Measurements from ENCODE around the gene CLASP1. TPM values are rescaled to one million over a fixed set of nuclear protein-coding genes. Genes with fewer than 3 reads are reported as not detected.
"Not testable (repeated sequence)": the region's sequence is repeated elsewhere in the genome, so short reads cannot be mapped to it uniquely, and the experiment has no call there.

Gene CLASP1
- total RNA-seq, 1 donor from 2014 or later = 66.3 TPM

- intact Hi-C loops (cut with DNase I) = no loop called here
- no peak for DNase-seq (ENCODE audit: missing footprints)
Measured at GRCh38 chr2:121298476-121298875, 350.8 kb downstream of the CLASP1 start.

GRCh38 chr2:121297866-121298265 is 351.4 kb downstream of the CLASP1 start:
- DNase-seq (ENCODE audit: missing footprints); intact Hi-C loops (cut with DNase I); ATAC-seq: not testable (repeated sequence)

More at GRCh38 chr2:121298476-121298875, 350.8 kb downstream of the CLASP1 start:
- no peak for ATAC-seq

GRCh38 chr2:121297217-121297830 is 351.9 kb downstream of the CLASP1 start:
- ATAC-seq = no peak
- intact Hi-C loops (cut with DNase I) = no loop called here
- DNase-seq (ENCODE audit: missing footprints) = no peak

- intact Hi-C loops (cut with DNase I) = no loop called here
- DNase-seq (ENCODE audit: missing footprints) = no peak
- ATAC-seq = no peak
Measured at GRCh38 chr2:121295911-121296650, 353.2 kb downstream of the CLASP1 start.

- no peak for DNase-seq (ENCODE audit: missing footprints)
- intact Hi-C loops (cut with DNase I) = no loop called here
Measured at GRCh38 chr2:121294881-121295840, 354.1 kb downstream of the CLASP1 start.

GRCh38 chr2:121293450-121294325 is 355.6 kb downstream of the CLASP1 start:
- ATAC-seq = peak; percentile 76
- intact Hi-C loops (cut with DNase I) = no loop called here
- DNase-seq (ENCODE audit: missing footprints) = no peak

More at GRCh38 chr2:121294881-121295840, 354.1 kb downstream of the CLASP1 start:
- no peak for ATAC-seq

- ATAC-seq = no peak
- DNase-seq (ENCODE audit: missing footprints) = no peak
- intact Hi-C loops (cut with DNase I) = no loop called here
Measured at GRCh38 chr2:121291251-121291580, 358.0 kb downstream of the CLASP1 start.

GRCh38 chr2:121289271-121289670 is 360.0 kb downstream of the CLASP1 start:
- intact Hi-C loops (cut with DNase I) = no loop called here
- DNase-seq (ENCODE audit: missing footprints) = no peak
- no peak for ATAC-seq

GRCh38 chr2:121288454-121289231 is 360.6 kb downstream of the CLASP1 start:
- DNase-seq (ENCODE audit: missing footprints) = no peak
- intact Hi-C loops (cut with DNase I) = no loop called here
- ATAC-seq = no peak

GRCh38 chr2:121287956-121288355 is 361.3 kb downstream of the CLASP1 start:
- DNase-seq (ENCODE audit: missing footprints) = no peak
- ATAC-seq = no peak
- intact Hi-C loops (cut with DNase I) = no loop called here

Other genes starting within 250 kb of the CLASP1 start
- gene RNU4ATAC, start 118.6 kb downstream of the CLASP1 start, total RNA-seq = 10.4 TPM
- gene NIFK, start 87.4 kb upstream of the CLASP1 start, total RNA-seq = 18.3 TPM
- gene TSN, start 106.2 kb upstream of the CLASP1 start, total RNA-seq = 32.1 TPM

Measured in Right ventricle myocardium inferior (tissue), 1 donor.